Measurements from ENCODE around the gene RASGRP3.
"Not testable (repeated sequence)": the region's sequence is repeated elsewhere in the genome, so short reads cannot be mapped to it uniquely, and the experiment has no call there.

RASGRP3 gene, protein sequence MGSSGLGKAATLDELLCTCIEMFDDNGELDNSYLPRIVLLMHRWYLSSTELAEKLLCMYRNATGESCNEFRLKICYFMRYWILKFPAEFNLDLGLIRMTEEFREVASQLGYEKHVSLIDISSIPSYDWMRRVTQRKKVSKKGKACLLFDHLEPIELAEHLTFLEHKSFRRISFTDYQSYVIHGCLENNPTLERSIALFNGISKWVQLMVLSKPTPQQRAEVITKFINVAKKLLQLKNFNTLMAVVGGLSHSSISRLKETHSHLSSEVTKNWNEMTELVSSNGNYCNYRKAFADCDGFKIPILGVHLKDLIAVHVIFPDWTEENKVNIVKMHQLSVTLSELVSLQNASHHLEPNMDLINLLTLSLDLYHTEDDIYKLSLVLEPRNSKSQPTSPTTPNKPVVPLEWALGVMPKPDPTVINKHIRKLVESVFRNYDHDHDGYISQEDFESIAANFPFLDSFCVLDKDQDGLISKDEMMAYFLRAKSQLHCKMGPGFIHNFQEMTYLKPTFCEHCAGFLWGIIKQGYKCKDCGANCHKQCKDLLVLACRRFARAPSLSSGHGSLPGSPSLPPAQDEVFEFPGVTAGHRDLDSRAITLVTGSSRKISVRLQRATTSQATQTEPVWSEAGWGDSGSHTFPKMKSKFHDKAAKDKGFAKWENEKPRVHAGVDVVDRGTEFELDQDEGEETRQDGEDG

DNA sequence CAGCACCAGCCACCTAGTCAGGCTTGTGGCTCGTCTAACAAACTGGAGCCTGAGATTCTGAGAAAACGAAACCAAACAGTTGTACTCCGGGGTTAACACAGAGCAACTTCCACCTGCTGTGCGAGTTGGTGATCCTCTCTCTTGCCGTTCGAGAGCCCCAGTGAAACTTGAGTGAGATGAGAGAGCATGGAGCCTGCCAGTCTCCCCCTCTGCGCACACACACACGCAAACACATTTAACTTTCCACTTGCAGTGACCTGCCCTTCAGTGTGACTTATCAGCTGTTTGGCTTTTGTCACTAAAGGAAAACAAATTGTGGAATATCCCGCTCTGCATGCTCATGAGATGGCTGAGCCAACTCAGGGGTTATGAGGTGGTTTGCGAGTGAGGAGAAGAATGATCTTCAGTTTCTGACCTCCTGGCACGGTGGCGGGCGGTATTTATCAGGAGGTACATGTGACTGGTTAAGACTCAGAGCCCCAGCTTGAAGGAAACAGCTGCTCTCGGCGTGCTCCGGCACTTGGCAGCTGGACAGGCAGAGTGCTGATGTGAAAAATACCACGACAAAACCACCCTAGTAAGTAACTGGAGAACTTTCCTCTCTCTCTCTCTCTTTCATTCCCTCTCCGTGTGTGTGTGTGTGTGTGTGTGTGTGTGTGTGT lies at the start of gene RASGRP3:
Gene RASGRP3, plus strand, starts transcription at position 519 of the 662 bp plus-strand sequence. CDS start 38,488 bp downstream, outside the sequence.
- DNase-seq (ENCODE audit: low read depth in 2 of 2), result peak; percentile 27 to 37

DNA sequence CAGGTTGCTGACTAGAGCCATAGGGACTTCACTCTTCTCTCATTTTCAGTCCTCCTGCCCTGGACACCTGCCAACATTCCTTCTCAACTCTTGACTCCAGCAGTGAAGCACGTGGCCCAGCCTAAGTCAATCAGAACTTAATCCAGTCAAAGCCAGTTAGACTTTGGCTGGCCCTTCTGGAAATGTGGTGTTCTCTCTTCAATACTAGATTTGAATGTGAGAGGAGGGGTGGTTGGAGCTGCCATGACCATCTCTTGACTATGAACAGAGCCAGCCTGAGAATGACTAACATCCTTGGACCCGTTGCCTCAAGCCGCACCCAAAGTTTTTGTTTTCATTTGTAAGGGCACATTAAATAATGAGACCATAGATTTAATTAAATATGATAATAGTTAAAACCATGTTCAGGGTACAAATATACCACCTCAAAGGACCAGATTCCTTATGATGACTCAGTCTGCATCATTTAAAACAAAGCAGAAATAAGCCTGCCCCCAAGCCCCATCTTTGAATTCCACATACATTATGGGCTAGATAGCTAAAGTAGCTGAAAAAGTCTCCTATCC lies 49.7 kb upstream of the RASGRP3 start:
- DNase-seq (ENCODE audit: low read depth in 2 of 2), result no peak

DNA sequence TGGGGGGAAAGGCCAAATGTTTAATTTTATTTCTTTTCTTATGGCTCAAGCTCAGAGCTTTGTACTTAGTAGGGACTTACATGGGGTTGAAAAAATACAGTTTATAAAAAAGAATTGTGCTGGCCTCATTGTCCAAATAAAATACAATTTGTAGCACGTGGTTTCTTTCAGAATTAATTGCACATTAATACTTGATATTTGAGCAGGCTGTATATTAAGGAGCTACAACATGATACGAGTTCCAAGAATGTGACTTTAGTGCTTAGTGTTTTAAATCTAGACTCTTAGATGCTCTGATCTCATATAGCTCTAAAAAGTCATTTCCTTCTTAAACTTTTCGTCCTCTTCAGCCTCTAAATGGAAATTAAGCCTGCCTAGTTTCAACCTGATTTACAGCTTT lies 46.4 kb upstream of the RASGRP3 start:
- DNase-seq (ENCODE audit: low read depth in 2 of 2), result no peak

DNA sequence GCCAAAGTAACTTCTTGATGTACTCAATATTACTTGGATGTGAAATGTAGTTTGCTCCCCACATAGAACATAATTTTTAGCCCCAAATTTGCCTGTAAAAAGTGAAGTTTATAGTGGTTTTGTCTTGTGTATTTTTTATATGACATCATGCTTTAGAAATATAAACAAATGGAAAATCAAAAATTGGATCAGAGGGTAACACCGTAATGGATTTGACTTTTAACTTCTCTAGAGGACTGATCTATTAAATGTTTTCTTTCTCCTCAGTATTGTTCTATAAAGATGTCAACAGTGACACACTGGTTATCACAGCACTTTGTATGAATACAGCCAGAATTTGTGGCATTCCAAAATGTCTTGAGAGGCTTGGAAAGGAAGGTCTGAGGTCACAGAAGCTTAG lies 45.6 kb upstream of the RASGRP3 start:
- no peak for DNase-seq (ENCODE audit: low read depth in 2 of 2)

DNA sequence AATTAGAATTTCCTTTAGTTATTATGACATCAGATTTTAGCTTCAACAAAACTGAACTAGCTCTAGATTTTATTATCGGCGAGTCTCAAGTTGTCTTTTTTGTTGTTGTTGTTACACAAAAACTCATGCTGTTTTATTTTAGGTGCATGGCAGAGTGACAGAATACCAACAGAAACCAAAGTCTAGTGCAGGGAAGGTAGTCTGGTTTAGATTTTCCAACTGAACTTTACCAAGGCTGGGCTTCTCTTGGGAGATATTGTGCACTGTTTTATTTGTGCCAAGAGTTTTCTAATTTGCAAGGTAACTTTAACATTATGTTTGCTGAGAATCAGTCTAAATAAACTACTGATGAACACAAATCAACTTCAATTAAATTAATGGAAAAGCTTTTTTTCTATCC lies 43.6 kb upstream of the RASGRP3 start:
- no peak for DNase-seq (ENCODE audit: low read depth in 2 of 2)

DNA sequence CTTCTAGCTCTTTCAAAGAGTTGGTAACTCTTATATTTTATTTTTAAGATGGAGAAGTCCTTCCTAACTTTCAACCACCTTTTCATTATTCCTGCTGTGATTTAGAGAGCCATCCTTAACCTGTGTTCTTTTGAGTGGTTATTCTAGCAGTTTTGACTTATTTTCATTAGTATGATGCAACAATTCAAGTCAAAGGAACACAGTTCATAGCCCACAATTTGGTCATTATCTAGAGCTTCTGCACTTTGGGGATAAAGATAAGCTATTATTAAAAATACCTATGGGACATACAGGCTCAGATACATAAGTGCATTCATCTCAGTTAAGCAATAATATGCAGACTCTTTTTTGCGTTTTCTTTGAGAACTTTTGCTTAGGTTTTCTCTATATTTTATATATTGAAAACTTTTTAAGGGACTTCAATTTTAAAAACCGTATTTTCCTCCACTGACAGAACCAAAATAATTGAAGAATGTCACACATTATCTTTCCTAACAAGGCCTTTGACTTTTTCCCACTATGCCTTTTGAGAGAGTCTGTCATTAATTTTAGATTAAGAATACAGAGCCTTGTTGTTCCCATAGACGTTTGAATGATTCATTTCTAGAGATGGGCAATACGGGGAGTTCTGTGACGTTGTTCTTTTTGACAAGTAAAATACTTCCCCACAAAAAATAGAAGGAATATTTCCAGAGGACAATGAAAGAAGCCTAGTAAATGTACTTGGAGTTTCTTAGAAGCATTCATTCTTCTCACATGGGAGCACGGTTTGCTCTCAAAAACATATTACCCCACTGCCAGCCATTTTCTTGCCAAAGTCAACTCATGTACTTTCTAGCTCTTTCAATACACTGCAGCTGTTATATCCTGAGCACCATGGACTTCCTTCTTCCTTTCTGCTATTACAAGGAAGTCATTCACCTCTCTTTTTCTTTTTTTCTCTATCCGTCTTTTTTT lies 42.9 kb upstream of the RASGRP3 start:
- no peak for DNase-seq (ENCODE audit: low read depth in 2 of 2)

DNA sequence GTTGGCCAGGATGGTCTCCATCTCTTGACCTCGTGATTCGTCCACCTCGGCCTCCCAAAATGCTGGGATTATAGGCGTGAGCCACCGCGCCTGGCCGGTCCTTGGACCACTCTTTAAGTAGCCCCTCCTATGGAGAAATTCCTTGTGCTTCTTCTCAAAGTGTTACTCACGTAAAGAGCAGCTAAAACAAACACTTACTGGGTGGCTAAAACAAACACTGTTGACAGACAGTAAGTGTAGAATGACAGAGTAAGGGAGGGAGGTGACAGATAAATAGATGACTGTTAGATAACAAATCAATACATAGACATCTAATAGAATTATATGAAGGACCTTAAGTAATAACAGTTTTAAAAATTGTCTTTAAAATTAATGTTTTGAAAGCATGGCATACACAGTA lies 40.9 kb upstream of the RASGRP3 start:
- DNase-seq (ENCODE audit: low read depth in 2 of 2), result no peak

DNA sequence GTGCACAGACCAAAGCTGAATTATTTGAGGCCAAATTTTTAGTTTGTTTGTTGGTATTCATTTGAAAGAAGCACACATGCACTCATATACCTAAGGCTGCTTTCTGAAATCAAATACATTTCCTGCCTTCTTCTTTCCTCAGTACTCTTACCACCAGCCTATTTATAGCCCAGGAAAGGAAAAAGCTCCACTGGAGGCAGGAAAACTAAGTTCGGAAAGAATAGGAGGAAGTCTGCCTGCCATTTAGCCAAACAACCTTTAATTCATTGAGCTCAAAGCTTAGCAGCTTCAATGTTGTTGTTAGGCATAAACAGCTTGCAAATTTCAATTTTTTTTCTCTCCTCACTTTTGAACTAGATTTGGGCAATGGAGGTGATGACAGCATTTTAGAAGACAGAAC lies 40.4 kb upstream of the RASGRP3 start:
- no peak for DNase-seq (ENCODE audit: low read depth in 2 of 2)

DNA sequence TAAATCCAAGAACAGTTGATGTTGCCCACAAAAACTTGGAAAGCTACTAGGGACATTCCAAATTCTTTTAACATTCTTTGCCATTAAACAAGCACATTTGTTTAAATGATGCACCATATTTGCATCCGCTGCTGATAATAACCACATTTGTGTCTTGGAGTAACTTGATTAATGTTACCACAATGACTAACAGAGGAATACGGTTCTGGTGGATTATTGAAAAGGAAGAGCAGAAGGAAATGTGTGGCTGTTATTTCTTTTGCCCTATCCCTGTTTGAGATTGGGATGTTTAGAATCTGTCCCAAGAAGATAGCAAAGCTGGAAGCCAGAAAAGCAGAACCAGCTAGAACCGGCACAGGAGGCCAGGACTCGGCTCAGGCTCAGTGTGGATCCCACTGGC lies 39.2 kb upstream of the RASGRP3 start:
- DNase-seq (ENCODE audit: low read depth in 2 of 2), result no peak

DNA sequence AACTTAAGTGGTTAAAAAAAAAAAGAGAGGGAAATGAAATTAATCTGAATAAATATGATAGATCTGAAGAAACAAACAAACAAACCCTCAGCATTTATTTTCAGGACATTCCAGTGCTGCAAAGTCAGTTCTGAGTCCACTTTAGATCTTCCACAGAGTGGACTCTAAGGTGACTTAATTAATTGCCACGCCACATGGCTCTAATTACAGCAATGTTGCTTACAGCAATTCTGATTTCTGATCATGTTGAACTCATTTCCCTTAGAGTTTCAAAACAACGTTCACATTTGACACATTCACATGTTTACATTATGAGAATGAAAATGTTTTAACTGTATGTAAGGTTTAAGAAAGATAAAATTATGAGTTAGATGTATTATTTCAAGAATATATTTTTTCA lies 38.6 kb upstream of the RASGRP3 start:
- no peak for DNase-seq (ENCODE audit: low read depth in 2 of 2)

DNA sequence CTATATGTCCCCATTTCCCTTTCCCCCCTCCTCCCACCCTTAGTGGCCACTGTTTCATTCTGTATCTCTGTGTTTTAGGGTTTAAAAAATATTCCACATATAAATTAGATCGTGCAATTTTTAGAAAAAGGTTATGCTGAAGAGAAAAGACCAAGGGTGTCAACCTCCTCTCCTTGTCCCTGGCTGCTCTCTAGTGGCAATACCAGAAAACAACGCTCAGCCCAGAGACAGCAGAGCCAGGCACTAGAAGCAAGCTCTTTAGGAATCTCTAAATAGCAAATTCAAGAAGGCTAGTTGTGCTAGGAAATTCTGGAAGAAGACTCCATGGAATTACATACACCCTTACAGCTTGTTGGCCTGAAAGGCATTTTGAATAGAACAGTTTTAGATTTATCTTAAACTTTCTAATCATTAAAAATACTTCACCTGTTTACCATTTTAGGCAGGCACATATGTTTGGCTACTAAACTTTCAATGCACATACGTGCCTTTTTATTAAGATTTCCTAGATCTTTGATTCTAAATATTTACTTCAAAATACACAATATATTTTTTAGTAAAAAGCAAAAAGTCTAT lies 35.1 kb upstream of the RASGRP3 start:
- no peak for DNase-seq (ENCODE audit: low read depth in 2 of 2)

DNA sequence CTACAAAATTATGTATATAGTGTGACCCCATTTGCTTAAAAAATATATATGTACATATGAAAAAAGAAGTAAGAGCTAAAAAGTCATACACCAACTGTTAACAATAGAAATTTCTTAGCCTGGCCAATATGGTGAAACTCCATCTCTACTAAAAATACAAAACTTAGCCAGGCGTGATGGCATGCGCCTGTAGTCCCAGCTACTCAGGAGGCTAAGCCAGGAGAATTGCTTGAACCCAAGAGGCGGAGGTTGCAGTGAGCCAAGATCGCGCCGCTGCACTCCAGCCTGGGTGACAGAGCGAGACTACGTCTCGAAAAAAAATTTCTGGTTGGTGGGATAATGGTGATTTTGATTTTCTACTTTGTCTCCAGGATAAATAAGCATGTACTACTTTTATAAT lies 34.4 kb upstream of the RASGRP3 start:
- DNase-seq (ENCODE audit: low read depth in 2 of 2), result not testable (repeated sequence)

DNA sequence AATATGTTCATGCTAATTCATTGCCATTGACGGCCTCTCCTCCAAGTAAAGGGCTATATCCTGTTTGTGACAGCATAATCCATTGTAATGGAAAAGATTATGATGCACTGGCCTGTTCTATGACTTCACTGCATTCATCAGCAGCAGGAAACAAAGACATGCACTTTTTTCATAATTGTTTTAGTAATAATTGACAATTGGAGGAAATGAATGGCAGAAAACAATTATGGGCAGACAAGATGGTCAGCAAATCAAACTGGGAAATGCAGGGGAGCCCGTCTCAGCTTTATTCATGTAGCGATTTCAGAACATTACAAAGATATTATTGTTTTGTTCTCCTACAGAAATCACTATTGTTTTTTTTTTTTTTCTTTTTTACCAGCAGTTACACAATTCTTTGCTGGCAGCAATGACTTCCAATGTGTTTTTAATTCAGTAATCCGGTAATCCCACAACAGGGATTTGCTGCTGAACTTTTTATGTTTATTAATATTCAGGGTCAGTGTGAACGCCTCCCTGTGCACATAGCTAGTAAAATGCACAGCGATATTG lies 33.8 kb upstream of the RASGRP3 start:
- DNase-seq (ENCODE audit: low read depth in 2 of 2), result no peak

DNA sequence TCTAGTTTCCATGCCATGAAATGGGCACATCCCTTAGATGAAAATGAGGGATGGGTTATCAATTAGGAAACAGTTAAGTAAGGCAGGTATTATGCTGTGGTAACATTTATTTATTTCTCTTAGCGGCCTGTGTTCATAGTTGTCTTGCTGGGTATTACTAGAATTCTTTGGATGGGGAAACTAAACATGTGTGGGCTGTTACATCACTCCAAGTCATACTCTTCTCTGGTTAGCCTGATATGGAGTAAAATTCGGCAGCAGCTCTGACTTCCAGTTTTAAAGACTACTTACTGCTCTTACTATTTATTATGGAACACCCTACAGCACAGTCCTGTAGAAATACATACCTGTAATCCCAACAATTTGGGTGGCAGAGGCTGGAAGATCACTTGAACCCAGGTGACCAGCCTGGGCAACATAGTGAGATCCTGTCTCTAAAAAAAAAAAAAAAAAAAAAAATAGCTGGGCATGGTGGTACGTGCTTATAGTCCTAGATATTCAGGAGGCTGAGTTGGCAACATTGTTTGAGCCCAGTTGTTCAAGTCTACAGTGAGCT lies 33.1 kb upstream of the RASGRP3 start:
- DNase-seq (ENCODE audit: low read depth in 2 of 2), result no peak

DNA sequence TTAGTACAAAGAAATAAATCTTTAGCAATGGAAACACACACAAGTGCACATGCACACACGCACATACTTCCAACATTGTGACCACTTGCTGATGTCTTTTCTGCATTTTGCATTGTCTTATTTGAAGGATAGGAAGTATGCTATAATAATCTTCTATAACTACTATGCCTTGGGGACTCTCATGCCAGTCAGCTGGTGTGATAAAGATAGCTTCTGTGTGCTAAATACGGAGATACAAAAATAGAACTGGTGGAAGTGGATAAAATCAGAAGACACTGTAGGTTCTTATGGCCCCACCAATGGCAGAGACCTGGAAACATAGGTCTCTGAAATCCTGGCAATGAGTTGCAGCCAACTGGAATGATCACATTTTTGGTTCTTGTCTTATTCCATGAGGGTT lies 31.5 kb upstream of the RASGRP3 start:
- DNase-seq (ENCODE audit: low read depth in 2 of 2), result no peak

DNA sequence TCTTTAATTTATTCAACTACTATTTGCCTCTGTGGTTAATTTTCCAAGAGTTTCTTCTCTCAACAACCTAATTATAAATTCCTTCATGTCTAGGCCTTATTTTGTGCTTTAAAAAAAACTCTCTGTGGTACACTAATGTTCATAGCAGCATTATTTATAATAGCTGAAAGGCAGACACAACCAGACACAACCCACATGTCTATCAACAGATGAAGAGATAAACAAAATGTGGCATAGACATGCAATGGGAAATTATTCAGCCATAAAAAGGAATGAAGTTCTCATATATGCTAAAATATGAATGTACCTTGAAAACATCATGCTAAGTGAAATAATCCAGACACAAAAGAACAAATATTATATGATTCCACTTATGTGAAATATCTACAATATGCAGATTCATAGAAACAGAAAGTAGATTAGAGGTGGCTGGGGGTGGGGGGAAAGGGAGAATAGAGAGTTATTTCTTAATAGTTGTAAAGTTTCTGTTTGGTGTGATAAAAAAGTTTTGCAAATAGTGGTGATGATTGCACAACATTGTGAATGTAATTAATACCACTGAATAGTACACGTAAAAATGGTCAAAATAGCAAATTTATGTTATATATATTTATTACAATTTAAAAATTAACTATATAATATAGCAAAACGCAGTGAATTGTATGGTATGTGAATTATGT lies 28.1 kb upstream of the RASGRP3 start:
- no peak for DNase-seq (ENCODE audit: low read depth in 2 of 2)

DNA sequence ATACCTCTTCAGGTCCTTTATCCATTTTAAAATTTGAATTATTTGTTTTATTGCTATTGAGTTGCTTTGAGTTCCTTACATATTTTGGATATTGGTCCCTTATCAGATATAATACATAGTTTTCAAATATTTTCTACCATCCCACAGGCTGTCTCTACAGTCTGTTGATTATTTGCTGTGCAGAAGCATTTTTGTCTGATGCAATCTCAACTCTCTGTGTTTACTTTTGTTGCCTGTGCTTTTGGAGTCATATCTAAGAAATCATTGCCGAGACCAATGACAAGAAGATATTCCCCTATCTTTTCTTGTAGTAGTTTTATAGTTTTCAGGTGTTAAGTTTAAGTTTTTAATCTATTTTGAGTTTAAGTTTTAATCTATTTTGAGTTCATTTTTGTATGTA lies 25.2 kb upstream of the RASGRP3 start:
- DNase-seq (ENCODE audit: low read depth in 2 of 2), result no peak

DNA sequence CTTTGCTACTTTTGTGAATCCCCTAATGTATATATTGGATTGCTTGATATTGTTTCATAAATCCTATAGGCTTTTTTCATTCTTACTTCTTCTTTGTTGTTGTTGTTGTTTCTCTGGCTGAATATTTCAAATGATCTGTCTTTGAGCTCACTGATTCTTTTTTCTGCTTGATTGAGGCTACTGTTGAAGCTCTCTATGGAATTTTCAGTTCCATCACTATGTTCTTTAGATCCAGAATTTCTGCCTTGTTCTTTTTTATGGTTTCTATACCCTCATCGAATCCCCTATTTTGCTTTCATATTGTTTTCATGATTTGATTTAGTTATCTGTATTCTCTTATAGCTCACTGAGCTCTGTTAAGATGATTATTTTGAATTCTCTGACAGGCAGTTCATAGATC lies 24.6 kb upstream of the RASGRP3 start:
- no peak for DNase-seq (ENCODE audit: low read depth in 2 of 2)

DNA sequence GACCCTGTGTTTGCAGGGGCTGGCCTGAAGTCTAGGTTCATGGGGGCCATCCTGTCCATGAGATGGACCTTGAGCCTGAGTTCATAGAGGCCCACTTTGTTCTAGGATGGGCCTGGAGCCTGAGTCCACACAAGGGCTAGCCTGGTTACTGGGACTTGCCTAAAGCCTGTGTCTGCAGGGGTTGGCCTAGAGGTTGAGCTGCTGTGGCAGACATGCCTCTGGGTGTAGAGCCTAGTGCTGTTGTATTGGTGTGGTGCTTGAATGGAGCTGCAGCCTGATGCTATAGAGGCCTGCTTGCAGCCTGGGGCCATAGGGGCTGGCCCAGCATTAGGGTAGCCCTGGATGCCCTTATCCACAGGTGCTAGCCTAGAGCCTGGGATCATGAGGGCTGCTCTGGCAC lies 23.9 kb upstream of the RASGRP3 start:
- no peak for DNase-seq (ENCODE audit: low read depth in 2 of 2)
